Stimulated activated CD8-positive, alpha-beta memory T cell treated with anti-CD3 and anti-CD28 coated beads, Interleukin-7, amount 100 ng/mL, for 24 hours (primary cell): ENCODE results near the gene IKZF1.

ENCODE experiments used
- DNase-seq: peaks from one replicate; pipeline ENCODE4 v3.0.0-alpha.2; 2020; ENCODE audit warnings: low read depth

The IKZF1 gene

DNA sequence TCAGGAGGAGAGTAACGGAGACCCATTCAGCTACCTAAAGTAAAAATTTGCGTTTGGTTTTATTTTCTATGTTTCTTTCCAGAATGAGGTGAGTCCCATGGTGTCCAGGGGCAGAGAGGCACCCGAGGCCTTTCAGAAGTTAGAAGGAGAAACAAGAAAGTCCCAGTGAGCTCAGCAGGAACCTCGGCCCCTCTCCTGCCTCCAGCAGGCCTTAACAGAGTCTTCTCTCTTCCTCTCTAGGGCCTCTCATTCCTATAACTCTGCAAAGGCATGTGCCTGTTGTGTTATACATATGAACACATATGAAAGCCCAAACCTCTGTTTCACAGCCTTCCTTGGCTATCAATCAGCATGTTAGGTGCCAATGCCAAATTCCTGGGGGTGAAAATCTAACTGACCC is 20.8 kb upstream of the IKZF1 start:
- no peak for DNase-seq

DNA sequence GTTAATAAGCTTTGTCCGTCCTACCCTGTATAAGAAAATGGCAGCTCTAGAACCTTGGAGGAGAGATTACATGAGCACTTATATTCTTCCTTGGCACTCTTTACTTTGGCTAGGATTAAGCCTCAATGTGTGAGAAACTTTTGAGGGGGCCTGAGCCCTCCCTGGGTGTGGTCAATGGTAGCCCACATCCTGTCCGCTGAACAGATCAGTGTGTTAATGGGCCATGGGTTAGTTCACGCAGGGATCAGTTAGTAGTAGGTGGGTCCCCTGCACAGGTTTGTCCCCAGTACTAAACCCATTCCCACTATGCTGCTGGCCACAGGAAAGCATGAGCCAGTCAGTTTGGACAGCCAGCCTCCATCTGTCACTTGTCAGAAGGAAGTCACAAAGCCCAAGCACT is 20.2 kb upstream of the IKZF1 start:
- DNase-seq: no peak

GRCh38 chr7:50285269-50285668 is 19.2 kb upstream of the IKZF1 start:
- DNase-seq: no peak

DNA sequence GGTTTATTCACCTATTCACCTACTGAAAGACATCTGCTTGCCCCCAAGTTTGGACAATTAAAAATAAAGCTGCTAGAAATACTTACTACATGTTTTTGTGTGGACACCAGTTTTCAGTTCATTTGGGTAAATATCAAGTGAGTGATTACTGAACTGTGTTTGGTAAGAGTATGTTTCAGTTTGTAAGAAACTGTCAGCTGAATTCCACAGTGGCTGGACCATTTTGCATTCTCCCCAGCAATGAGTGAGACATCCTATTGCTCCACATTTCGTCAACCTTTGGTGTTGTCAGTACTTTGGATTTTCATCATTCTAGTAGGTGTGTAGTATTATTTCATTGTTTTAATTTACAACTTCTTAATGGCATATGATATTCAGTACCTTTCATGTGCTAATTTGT is 17.4 kb upstream of the IKZF1 start:
- no peak for DNase-seq

DNA sequence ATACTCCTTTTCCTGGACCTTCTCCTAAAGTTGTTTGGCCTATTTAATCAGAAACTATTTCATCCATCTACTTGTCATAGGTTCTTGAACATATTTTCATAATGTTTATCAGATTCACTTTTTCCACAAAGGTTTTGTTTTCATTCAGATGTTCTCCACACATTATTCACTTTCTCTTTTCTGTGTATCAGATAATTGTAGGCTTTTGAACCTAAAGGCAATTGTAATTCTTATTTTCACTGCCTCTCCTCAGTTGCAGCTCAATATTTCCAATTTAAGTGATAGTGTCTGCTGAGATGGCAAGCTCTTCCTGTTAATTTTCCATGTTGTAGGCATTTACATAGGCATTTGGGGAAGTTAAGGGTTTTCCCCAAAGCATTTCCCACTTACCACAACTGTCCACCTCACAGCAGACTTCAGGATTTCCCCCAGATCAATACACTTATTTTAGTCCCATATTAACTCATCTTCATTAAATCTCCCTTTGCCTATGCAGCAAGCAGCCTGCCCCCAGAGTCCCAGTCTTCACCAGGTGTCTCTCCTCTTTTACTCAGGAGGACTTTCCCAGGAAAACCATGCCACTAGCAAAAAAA is 12.3 kb upstream of the IKZF1 start:
- no peak for DNase-seq

DNA sequence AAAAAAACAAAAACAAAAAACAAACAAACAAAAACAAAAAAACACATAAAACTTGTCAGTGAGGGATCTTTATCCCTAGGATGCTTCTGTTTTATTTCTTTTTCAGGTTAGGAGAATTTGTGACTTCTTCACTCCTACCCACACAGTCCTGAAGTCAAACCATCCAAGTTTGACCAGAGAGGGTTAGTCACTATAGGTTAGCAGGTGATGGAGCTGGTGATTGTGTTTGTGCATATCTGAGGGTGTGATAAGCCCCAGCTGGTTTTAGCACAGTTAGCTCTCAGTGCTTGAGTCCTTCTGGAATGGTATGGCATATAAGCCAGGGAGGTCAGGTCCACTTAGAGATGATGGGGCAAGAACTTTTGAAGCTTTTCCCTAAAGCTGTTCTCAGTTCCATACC is 11.8 kb upstream of the IKZF1 start:
- no peak for DNase-seq

DNA sequence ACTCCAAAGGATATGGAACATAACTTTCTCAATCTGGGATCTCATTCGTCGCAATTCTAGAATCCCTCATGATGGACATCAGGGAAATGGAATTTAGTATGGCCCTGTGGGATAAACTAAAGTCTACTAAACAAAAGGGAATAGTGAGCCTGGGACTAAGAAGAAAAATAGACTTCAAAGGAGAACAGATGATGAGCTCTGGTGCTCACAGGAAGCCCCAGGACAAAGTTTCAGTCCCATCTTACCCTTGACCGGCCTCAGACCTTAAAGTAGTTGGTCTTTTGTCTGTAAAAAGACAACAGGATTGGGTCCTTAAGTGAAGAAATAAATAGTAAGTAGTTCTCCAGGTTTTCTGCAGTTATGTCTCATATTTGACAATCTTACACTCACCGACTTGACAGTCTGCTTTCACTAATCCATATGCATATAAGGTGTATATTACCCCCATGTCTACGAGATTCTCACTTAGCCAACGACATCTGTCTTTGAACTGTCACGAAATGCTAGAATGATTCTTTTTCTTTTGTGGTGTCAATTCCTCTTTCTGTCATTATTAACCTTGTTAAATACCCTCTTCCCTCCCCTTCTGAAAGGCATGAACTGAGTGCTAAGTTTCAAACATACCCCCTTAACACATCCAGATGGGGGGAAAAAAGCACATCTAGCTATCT is 10.9 kb upstream of the IKZF1 start:
- DNase-seq: no peak

DNA sequence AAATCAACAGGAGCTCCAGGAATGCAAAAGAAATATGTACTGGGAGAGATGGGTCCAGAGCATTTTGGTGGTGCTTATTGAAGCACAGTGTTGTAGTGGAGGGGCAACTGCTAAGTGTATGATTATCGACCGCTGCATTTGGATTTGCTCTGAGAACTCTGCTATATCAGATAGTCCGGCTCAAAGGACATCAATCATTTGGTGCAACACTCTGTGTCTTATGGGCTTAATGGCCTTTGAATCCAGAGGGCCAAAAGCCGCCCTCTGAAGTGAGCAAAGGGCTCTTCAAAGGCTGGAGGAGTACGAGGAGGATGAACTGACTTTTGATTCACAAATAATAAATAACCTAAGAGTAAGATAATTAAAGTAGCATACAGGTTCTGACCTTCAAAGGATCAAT is 9.4 kb upstream of the IKZF1 start:
- no peak for DNase-seq

GRCh38 chr7:50296799-50297198 is 7.7 kb upstream of the IKZF1 start:
- no peak for DNase-seq

DNA sequence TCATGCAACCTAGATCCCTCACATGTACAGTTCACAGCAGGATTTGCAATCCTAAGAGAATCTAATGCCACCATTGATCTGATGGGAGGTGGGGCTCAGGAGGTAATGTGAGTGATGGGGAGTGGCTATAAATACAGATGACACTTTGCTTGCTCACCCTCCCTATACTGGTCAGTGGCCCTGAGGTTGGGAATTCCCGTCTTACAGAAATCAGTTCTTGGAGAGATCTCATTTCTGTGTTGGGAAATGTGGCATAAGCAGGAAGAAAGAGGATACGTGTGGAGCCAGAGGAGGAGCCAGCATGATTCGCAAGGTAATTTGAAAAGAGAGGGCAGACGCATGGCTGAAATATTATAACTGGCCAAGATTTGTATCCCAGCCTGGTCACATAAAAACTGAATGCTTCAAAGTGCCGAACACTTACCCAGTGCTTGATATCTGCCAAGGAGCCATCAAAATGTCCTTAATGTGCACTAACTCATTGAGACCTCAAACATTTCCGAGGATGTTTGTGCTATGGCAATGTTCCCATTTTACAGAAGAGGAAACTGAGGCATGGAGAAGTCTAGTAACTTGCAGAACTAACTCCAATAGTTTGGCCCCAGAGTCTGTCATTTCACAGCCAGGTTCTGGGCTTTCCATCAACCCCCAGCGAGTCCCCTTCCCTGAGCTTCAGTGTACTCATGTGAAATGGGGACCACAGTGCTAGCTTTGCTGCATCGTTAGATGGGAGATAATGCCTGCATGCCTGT is 5.5 kb upstream of the IKZF1 start:
- no peak for DNase-seq

DNA sequence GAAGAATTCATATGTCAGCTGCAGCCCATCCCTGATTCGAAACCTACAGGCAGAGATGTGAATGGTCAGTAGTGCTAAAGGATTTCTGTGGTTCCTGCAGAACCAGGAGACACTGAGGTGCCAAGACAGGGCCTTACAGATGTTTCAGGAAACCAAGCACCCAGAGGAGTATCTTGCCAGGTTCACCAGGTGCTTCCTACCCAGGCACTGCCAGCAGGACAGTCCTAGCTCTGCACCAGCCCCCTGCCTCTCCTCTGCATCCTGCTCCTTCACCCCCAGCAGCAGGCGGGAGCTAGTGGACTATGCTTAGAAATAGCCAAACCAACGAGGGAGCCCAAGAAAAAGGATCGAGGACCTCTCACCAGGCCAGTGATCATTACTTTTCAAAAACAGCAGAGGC is 4.2 kb upstream of the IKZF1 start:
- no peak for DNase-seq

- no peak for DNase-seq
Measured at GRCh38 chr7:50302486-50303334, 1.8 kb upstream of the IKZF1 start.

DNA sequence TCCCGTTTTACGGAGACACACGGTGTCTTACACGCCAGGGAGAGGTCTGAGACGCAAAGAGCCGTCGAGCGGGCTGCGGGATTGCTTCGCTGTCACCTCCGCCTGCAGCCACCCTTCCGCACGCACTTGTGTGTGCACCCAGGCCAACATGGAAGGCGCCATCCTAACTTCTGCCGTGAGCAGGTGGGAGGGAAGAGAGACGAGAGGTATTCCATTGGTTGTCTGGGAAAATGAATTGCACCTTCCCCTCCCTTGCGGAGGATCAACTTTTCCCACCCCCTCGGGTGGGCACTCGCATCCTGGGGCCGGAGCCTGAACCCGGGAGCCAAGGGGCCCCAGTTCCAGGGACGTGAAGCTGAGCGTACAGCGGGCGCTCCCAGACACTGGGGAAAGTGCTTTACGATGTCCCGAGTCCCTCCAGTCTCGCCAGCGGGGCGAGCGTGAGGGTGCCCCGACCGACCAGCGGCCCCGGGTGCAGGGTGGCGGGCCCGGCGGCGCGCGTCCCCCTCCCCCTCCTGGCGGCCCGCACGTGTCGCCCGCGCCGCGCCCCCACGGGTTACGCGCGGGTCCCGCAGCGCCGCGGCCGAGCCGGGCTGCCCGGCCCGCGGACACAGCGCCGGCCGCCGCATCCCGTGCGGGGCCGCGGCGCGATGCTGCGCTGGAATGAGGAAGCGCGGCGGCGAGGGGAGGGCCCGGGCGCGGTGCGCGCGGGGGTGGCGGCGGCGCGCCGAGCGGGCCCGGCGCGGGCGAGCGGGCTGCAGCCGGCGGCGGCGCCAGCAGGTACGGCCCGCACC is 984 bp upstream of the IKZF1 start:
- no peak for DNase-seq

GRCh38 chr7:50304911-50305582 is 531 bp downstream of the IKZF1 start:
- no peak for DNase-seq

DNA sequence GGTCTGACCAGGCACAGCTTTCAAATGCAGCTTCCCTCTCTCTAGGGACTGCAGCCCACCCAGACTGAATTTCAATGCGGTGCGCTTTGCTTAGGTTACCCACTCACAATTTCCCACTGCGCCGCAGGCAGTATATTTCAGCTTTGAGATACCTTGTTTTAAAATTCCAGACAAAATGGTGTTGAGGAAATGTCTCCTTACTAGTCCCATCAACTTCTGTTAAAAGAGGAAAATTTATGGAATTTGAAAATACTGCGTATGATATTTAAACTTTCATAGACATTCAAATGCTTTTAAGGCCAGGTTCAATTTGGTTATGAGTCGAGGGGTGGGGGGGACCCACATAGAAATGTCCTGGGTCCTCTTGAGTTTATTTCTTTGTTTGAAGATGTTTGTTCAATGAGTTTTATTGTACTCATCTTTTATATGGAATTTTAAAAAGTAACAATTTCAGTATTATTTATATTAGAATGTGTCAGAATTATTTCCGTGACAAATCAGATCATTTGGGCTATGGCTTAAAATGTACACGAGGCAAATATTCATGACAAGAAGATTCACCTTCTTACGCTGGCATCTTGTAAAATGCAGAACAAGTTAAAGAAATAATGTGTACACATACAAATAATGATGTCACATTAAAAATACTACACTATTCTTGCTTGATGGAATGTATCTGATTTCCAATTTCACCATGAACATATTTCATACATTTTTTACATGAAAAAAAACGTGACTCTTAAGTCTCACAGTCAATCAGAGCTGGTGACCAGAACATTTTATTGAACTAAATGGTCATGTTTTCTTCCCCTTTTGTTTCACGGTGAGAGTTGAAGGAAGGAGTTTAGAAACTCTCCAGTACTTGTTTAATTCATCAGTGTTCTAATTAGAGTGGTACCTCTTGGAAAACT is 1.3 kb downstream of the IKZF1 start:
- DNase-seq: no peak

DNA sequence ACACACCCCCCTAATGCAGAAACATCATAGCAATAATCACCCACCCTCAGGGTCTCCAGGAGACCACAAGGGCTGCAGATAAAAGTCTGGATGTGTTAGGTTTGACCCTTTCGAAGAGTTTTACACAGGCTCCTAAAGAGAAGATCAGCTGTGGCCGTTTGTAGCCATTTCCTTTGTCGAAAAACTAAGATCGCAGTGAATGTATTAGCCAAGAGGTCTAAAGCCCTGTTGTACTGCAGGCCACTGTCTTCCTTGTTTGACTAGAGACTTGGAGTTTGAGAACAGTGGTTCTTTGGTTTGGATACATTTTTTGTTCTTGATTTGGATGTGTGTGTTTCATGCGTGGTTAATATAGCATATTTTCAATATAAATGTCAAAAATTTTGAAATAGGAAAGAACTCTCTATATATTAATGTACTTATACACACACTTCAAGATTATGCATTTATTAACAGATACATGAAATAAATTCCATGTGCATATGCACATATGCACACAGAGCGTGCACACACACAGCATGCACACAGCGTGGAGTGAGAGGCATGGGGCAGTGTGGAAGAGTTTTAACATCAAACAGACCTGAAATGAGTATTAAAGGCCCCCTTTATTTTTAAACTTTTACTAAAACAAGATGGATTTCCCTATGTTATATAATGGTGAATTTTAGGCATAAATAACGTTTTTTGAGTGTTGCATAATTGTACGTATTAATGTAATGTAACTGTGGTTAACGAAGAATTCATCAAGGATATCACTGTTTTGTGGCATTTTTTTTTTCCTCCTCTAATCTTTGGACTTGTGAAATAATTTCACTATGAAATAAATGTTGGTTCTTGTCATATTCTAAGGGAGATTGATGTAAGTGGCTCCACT is 2.2 kb downstream of the IKZF1 start:
- DNase-seq: no peak

GRCh38 chr7:50307368-50308032 is 3.0 kb downstream of the IKZF1 start:
- DNase-seq: no peak

- no peak for DNase-seq
Measured at GRCh38 chr7:50308203-50308531, 3.7 kb downstream of the IKZF1 start.
